Measurements from ENCODE around the gene ZNF138. TPM values are rescaled to one million over a fixed set of nuclear protein-coding genes. Genes with fewer than 3 reads are reported as not detected.
"Not testable (repeated sequence)": the region's sequence is repeated elsewhere in the genome, so short reads cannot be mapped to it uniquely, and the experiment has no call there.

The ZNF138 gene
- total RNA-seq, 4 donors from 2014 or later = 24.3 to 61.3 (median 29.7) TPM

- TF ChIP-seq POLR2AphosphoS5 (IDR thresholded peaks at IDR 0.05) (no peak), POLR2A (IDR thresholded peaks at IDR 0.05) (no peak), CTCF (IDR thresholded peaks at IDR 0.05) (no peak), EP300 (IDR thresholded peaks at IDR 0.05) (no peak)
- DNase-seq (ENCODE audit: low spot score in 2 of 2) = no peak
- 47% methylated on average over 3 of the region's 3 CpGs for WGBS
- H3K27ac ChIP-seq = no peak overlapping the region
- H3K4me3 ChIP-seq = no peak overlapping the region
- H3K36me3 ChIP-seq = no peaks in the 10 kb centered on the region
- no peaks in the 10 kb centered on the region for H3K9me3 ChIP-seq
- H3K4me1 ChIP-seq = no peaks in the 10 kb centered on the region
- H3K27me3 ChIP-seq = no peaks in the 10 kb centered on the region
These were observed 36.1 kb upstream of the ZNF138 start for GRCh38 chr7:64758151-64758550.

GRCh38 chr7:64768824-64769223 lies 25.4 kb upstream of the ZNF138 start:
- no peaks in the 10 kb centered on the region for H3K9me3 ChIP-seq
- no peak overlapping the region for H3K27ac ChIP-seq
- H3K4me1 ChIP-seq = no peaks in the 10 kb centered on the region
- no peaks in the 10 kb centered on the region for H3K27me3 ChIP-seq
- no peak overlapping the region for H3K4me3 ChIP-seq
- no peak for TF ChIP-seq CTCF (IDR thresholded peaks at IDR 0.05)
- TF ChIP-seq POLR2A (IDR thresholded peaks at IDR 0.05) = no peak
- TF ChIP-seq EP300 (IDR thresholded peaks at IDR 0.05) = no peak
- TF ChIP-seq POLR2AphosphoS5 (IDR thresholded peaks at IDR 0.05) = no peak
- H3K36me3 ChIP-seq = no peaks in the 10 kb centered on the region
- DNase-seq (ENCODE audit: low spot score in 2 of 2) = no peak

GRCh38 chr7:64774204-64774842 lies 19.9 kb upstream of the ZNF138 start:
- H3K4me3 ChIP-seq = no peak overlapping the region
- no peak for TF ChIP-seq POLR2AphosphoS5 (IDR thresholded peaks at IDR 0.05)
- TF ChIP-seq EP300 (IDR thresholded peaks at IDR 0.05) = no peak
- H3K27me3 ChIP-seq = no peaks in the 10 kb centered on the region
- H3K4me1 ChIP-seq = no peaks in the 10 kb centered on the region
- 94% methylated on average over 2 of the region's 2 CpGs for WGBS
- no peaks in the 10 kb centered on the region for H3K36me3 ChIP-seq
- no peak for DNase-seq (ENCODE audit: low spot score in 2 of 2)
- no peaks in the 10 kb centered on the region for H3K9me3 ChIP-seq
- H3K27ac ChIP-seq = no peak overlapping the region

GRCh38 chr7:64775289-64775688 lies 18.9 kb upstream of the ZNF138 start:
- Histone ChIP-seq H3K36me3 (no peaks in the 10 kb centered on the region), H3K4me1 (no peaks in the 10 kb centered on the region), H3K4me3 (no peak overlapping the region), H3K27ac (no peak overlapping the region), H3K27me3 (no peaks in the 10 kb centered on the region), H3K9me3 (no peaks in the 10 kb centered on the region)
- 83% methylated on average over 3 of the region's 3 CpGs for WGBS
- DNase-seq (ENCODE audit: low spot score in 2 of 2) = no peak
- TF ChIP-seq EP300 (IDR thresholded peaks at IDR 0.05) (no peak), POLR2AphosphoS5 (IDR thresholded peaks at IDR 0.05) (no peak), CTCF (IDR thresholded peaks at IDR 0.05) (no peak), POLR2A (IDR thresholded peaks at IDR 0.05) (no peak)

GRCh38 chr7:64784842-64785241 lies 9.4 kb upstream of the ZNF138 start:
- not testable (repeated sequence) for H3K27me3 ChIP-seq; H3K4me3 ChIP-seq; H3K4me1 ChIP-seq; DNase-seq (ENCODE audit: low spot score in 2 of 2); H3K9me3 ChIP-seq; H3K27ac ChIP-seq; H3K36me3 ChIP-seq
- 76% methylated on average over 4 of the region's 23 CpGs for WGBS

- no peak for DNase-seq (ENCODE audit: low spot score in 2 of 2)
- no peak for TF ChIP-seq CTCF (IDR thresholded peaks at IDR 0.05)
- TF ChIP-seq POLR2AphosphoS5 (IDR thresholded peaks at IDR 0.05) = no peak
- no peak for TF ChIP-seq EP300 (IDR thresholded peaks at IDR 0.05)
- no peak for TF ChIP-seq POLR2A (IDR thresholded peaks at IDR 0.05)
These were observed 6.9 kb upstream of the ZNF138 start for GRCh38 chr7:64787295-64787694.

GRCh38 chr7:64789241-64789640 lies 5.0 kb upstream of the ZNF138 start:
- H3K27ac ChIP-seq; H3K36me3 ChIP-seq; H3K9me3 ChIP-seq; H3K27me3 ChIP-seq; H3K4me1 ChIP-seq; DNase-seq (ENCODE audit: low spot score in 2 of 2); H3K4me3 ChIP-seq: not testable (repeated sequence)
- WGBS = 73% methylated on average over 11 of the region's 11 CpGs

More at GRCh38 chr7:64787295-64787694, 6.9 kb upstream of the ZNF138 start:
- no peaks in the 10 kb centered on the region for H3K27me3 ChIP-seq
- H3K27ac ChIP-seq = no peak overlapping the region
- H3K4me3 ChIP-seq = no peak overlapping the region
- H3K36me3 ChIP-seq = no peaks in the 10 kb centered on the region
- no peaks in the 10 kb centered on the region for H3K9me3 ChIP-seq
- no peaks in the 10 kb centered on the region for H3K4me1 ChIP-seq
